ENCODE results near the gene MBOAT7. TPM values are rescaled to one million over a fixed set of nuclear protein-coding genes. Genes with fewer than 3 reads are reported as not detected.
"Not testable (repeated sequence)": the region's sequence is repeated elsewhere in the genome, so short reads cannot be mapped to it uniquely, and the experiment has no call there.

Gene MBOAT7
- total and polyA plus RNA-seq, 7 experiments from 2014 or later = 11.3 to 79.4 (median 34.5) TPM

DNA sequence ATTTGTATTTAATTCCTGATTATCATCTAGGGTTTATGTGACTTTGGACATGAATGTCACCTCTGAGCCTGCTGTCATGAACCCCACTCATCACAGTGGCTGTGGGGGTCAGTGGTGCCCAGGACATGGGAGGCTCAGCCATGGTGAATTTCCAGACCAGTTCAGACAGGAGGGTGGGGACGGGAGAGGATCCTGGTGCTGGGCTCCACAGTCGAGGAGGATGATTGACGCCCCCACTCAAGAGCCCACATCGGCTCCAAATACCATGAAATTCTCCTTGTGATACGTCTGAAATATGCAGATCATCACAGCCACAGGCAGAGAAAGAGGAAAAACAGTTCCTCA lies 34.5 kb upstream of the MBOAT7 start:
- H3K27ac Mint-ChIP-seq; H3K9me3 Mint-ChIP-seq; H3K4me3 Mint-ChIP-seq; H3K36me3 Mint-ChIP-seq; H3K4me1 ChIP-seq (ENCODE audit: control insufficient read depth in 2 of 2, insufficient read depth in 2 of 2, low read length in 2 of 2); ATAC-seq; CTCF ChIA-PET; H3K36me3 ChIP-seq (ENCODE audit: control insufficient read depth in 2 of 3, insufficient read depth in 3 of 3, low read length in 3 of 3); H3K27me3 ChIP-seq (ENCODE audit: control insufficient read depth in 2 of 2, insufficient read depth in 2 of 2, low read length in 2 of 2); H3K27ac ChIP-seq (ENCODE audit: low read depth, low read length); H3K9me3 ChIP-seq (ENCODE audit: control insufficient read depth in 2 of 3, low read length in 3 of 3); H3K4me1 Mint-ChIP-seq; H3K4me3 ChIP-seq (ENCODE audit: low read length); DNase-seq; POLR2A ChIA-PET: not testable (repeated sequence)
- H3K27me3 Mint-ChIP-seq = peaks cover 0 to 16% (median 5%) of the 10 kb centered on the region in 5 donors
- intact Hi-C loops (cut with micrococcal nuclease) = loop anchor here in 1 of 2 donors (2.0 kb wide), 1 partner anchor 21 kb away; no protein-coding TSS in a partner anchor

DNA sequence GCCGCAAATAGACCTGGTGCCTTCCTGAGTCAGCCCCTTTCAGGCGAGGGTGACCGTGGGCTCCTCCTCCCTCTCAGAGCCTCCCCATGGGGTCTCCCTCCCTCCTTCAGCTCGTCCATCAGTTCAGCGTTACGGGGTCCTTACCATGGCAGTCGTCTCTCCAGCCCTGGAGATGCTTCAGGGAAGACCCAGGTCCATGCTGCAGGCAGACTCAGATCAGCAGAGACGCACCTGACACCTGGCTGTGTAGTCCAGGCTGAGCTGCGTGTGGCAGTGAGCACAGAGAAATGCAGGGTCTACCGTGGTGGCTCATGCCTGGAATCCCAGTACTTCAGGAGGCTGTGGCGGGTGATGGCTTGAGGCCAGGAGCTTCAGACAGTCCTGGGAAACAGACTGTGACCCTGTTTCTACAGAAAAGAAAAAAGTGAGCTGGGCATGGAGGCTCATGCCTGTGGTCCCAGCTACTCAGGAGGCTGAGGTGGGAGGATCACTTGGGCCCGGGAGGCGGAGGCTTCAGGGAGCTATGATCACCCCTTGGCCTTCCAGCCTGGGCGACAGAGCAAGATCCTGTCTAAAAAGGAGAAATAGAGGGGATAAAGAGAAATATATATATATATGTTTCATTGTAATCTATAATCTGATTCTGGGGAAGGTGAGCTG lies 34.0 kb upstream of the MBOAT7 start:
- H3K4me1 ChIP-seq (ENCODE audit: control insufficient read depth in 2 of 2, insufficient read depth in 2 of 2, low read length in 2 of 2); H3K9me3 Mint-ChIP-seq; DNase-seq; POLR2A ChIA-PET; H3K27me3 ChIP-seq (ENCODE audit: control insufficient read depth in 2 of 2, insufficient read depth in 2 of 2, low read length in 2 of 2); CTCF ChIA-PET; H3K4me1 Mint-ChIP-seq; H3K4me3 ChIP-seq (ENCODE audit: low read length); H3K27ac ChIP-seq (ENCODE audit: low read depth, low read length); H3K9me3 ChIP-seq (ENCODE audit: control insufficient read depth in 2 of 3, low read length in 3 of 3); H3K36me3 ChIP-seq (ENCODE audit: control insufficient read depth in 2 of 3, insufficient read depth in 3 of 3, low read length in 3 of 3); ATAC-seq; H3K36me3 Mint-ChIP-seq: not testable (repeated sequence)
- Mint-ChIP-seq H3K27me3 (peaks cover 0 to 16% (median 3%) of the 10 kb centered on the region in 5 donors), H3K4me3 (peak overlapping the region in 1 of 10 donors; percentile 63), H3K27ac (peak overlapping the region in 1 of 9 donors; percentile 48)
- intact Hi-C loops (cut with micrococcal nuclease) = loop anchor here in 1 of 2 donors (2.0 kb wide), 1 partner anchor 21 kb away; no protein-coding TSS in a partner anchor

DNA sequence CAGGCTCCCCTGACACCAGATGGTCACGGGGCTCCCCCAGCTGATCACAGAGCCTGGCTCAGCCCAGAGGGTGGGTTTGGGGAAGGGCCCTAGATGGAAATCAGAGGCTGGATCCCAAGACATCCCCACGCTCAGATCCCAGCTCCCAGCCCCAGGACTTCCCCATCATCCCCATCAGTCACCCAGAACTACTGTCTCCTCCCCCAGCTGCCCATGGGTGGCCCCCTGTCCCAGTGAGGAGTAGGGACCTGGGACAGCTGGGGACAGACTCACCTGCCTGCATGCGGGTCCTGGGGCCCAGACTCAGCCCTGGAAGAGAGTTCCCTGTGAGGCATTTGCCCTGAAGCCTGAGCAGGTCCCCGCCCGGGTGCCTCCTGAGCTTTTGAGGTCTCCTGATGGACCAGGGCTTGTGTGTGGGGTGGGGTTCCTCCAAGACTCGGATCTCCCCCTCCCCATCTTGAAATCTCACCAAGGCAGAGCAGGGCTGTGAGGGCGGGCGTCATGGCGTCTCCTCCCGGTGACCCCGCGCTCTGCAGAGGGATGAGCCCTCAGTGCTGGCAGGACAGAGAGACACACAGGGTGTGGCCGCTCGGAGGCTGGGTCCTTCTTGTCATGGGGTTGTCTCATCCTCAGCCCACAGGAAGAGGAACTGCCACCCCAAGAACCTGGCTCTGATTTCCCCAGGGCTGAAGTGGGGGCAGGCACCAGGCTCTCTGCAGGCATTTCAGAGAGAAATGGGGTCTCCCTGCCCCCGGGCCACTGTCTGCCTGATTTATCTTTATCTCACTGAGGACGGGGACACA lies 33.3 kb upstream of the MBOAT7 start, which contains the start of gene LILRB3:
TSS of gene LILRB3 (minus strand) at position 534 of the 803 bp plus-strand sequence. CDS start at position 503, 31 bp downstream.
- H3K4me1 Mint-ChIP-seq; H3K4me3 ChIP-seq (ENCODE audit: low read length); H3K27ac ChIP-seq (ENCODE audit: low read depth, low read length); H3K4me1 ChIP-seq (ENCODE audit: control insufficient read depth in 2 of 2, insufficient read depth in 2 of 2, low read length in 2 of 2); H3K9me3 ChIP-seq (ENCODE audit: control insufficient read depth in 2 of 3, low read length in 3 of 3); H3K27me3 ChIP-seq (ENCODE audit: control insufficient read depth in 2 of 2, insufficient read depth in 2 of 2, low read length in 2 of 2); H3K9me3 Mint-ChIP-seq; H3K36me3 Mint-ChIP-seq; POLR2A ChIA-PET; CTCF ChIA-PET; DNase-seq; H3K36me3 ChIP-seq (ENCODE audit: control insufficient read depth in 2 of 3, insufficient read depth in 3 of 3, low read length in 3 of 3): not testable (repeated sequence)
- Mint-ChIP-seq H3K27ac (peak within 1 kb of the TSS in 2 of 9 donors; percentile 14 to 48), H3K27me3 (peaks cover 0 to 16% (median 1%) of the 10 kb centered on the region in 5 donors), H3K4me3 (peak within 1 kb of the TSS in 2 of 10 donors; percentile 25 to 63)
- intact Hi-C loops (cut with micrococcal nuclease) = loop anchor here in 1 of 2 donors (2.0 kb wide), 1 partner anchor 22 kb away; no protein-coding TSS in a partner anchor
- peak; percentile 90 for ATAC-seq

DNA sequence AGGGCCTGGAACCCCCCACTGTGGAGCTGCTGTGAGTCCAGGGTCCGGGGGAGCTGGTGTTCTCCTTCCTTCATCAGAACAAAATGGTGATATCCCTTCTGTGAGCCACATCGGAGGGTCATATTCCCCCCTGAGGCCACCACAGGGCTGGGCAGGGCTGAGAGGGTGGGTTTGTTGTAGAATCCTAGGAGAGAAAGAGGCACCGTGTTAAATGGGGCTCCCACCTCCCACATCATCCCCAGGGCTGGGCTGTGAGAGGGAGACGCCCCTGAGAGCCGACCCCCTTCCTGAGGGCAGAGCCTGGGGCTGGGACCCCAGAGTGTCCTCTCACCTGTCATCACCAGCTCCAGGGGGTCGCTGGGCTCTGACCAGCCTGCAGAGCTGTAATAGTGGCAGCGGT lies 32.6 kb upstream of the MBOAT7 start:
- H3K4me3 Mint-ChIP-seq; H3K36me3 Mint-ChIP-seq; H3K9me3 ChIP-seq (ENCODE audit: control insufficient read depth in 2 of 3, low read length in 3 of 3); H3K27me3 ChIP-seq (ENCODE audit: control insufficient read depth in 2 of 2, insufficient read depth in 2 of 2, low read length in 2 of 2); H3K36me3 ChIP-seq (ENCODE audit: control insufficient read depth in 2 of 3, insufficient read depth in 3 of 3, low read length in 3 of 3); H3K27ac Mint-ChIP-seq; H3K4me3 ChIP-seq (ENCODE audit: low read length); POLR2A ChIA-PET; H3K4me1 ChIP-seq (ENCODE audit: control insufficient read depth in 2 of 2, insufficient read depth in 2 of 2, low read length in 2 of 2); H3K4me1 Mint-ChIP-seq; ATAC-seq; H3K27ac ChIP-seq (ENCODE audit: low read depth, low read length); H3K9me3 Mint-ChIP-seq; DNase-seq: not testable (repeated sequence)
- peaks cover 0 to 16% (median 1%) of the 10 kb centered on the region in 5 donors for H3K27me3 Mint-ChIP-seq
- intact Hi-C loops (cut with micrococcal nuclease) = loop anchor here in 1 of 2 donors (2.0 kb wide), 1 partner anchor 23 kb away; no protein-coding TSS in a partner anchor
- CTCF ChIA-PET = interaction anchor here (0.6 kb wide), 1 partner anchor 797 kb away, joined by 3 read pairs; no protein-coding TSS in a partner anchor

DNA sequence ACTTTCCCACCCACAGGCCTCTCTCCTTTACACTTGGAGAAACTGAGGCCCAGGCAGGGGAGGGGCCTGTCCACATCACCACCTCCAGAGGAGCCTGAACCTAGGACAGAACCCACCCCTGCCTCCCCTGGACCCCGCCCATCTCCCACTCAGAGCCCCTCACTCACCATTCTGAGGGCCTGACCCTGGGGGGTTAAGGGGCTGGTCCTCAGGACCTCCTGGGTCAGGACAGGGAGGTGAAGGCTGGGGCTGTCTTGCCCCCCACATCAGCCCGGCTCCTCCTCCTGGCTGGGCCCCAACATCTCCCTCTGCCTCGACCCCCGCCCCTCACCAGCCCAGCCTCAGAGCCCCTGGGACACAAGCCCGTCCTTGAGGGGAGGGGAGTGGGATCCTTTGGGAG lies 30.3 kb upstream of the MBOAT7 start:
- H3K36me3 Mint-ChIP-seq; intact Hi-C loops (cut with micrococcal nuclease); H3K9me3 ChIP-seq (ENCODE audit: control insufficient read depth in 2 of 3, low read length in 3 of 3); H3K4me1 Mint-ChIP-seq; H3K27me3 ChIP-seq (ENCODE audit: control insufficient read depth in 2 of 2, insufficient read depth in 2 of 2, low read length in 2 of 2); CTCF ChIA-PET; H3K27ac Mint-ChIP-seq; H3K36me3 ChIP-seq (ENCODE audit: control insufficient read depth in 2 of 3, insufficient read depth in 3 of 3, low read length in 3 of 3); DNase-seq; H3K27ac ChIP-seq (ENCODE audit: low read depth, low read length); H3K9me3 Mint-ChIP-seq; H3K4me3 ChIP-seq (ENCODE audit: low read length); H3K4me3 Mint-ChIP-seq; H3K4me1 ChIP-seq (ENCODE audit: control insufficient read depth in 2 of 2, insufficient read depth in 2 of 2, low read length in 2 of 2); POLR2A ChIA-PET; ATAC-seq: not testable (repeated sequence)
- peaks cover 0 to 16% (median 1%) of the 10 kb centered on the region in 5 donors for H3K27me3 Mint-ChIP-seq

DNA sequence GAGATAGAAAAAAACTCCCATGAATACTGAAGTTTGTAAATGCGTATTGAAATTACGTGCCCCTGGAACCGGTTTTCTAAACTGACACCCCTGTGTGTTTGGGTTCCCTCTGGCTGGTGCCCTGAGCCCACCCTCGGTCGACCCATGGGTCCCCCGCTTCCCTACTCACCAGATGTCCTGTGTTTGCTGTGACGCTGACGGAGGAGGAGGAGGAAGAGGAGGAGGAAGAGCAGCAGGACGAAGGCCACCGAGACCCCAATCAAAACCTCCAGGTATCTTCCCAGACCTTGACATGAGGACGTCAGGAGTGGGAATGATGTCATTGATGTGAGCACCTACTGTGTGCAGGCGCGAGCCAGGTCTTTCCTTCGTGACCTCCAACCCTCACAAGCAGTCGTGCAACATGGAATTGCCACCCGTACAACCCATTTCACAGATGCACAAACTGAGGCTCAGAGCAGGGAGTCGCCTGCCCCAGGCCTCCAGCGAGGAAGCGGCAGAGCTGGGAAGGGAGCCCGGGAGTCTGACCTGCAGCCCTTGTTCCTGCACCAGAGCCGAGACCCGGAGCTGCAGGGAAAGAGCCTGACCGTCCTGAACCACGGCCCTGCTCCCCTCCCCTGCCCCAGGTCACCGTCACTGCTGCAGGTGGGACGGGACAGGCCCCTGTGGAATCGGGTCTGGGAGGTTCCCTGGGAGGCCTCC lies 29.7 kb upstream of the MBOAT7 start:
- Mint-ChIP-seq H3K9me3 (peaks cover 0 to 2% (median 0%) of the 10 kb centered on the region in 11 donors), H3K4me3 (no peak overlapping the region), H3K4me1 (peaks cover 0 to 10% (median 5%) of the 10 kb centered on the region in 7 donors), H3K27me3 (peaks cover 0 to 16% (median 1%) of the 10 kb centered on the region in 5 donors), H3K27ac (no peak overlapping the region), H3K36me3 (peaks cover 0 to 5% (median 0%) of the 10 kb centered on the region in 5 donors)
- Histone ChIP-seq H3K27me3 (ENCODE audit: control insufficient read depth in 2 of 2, insufficient read depth in 2 of 2, low read length in 2 of 2) (no peaks in the 10 kb centered on the region), H3K9me3 (ENCODE audit: control insufficient read depth in 2 of 3, low read length in 3 of 3) (no peaks in the 10 kb centered on the region), H3K4me1 (ENCODE audit: control insufficient read depth in 2 of 2, insufficient read depth in 2 of 2, low read length in 2 of 2) (no peaks in the 10 kb centered on the region), H3K27ac (ENCODE audit: low read depth, low read length) (no peak overlapping the region), H3K4me3 (ENCODE audit: low read length) (no peak overlapping the region), H3K36me3 (ENCODE audit: control insufficient read depth in 2 of 3, insufficient read depth in 3 of 3, low read length in 3 of 3) (no peaks in the 10 kb centered on the region)
- ATAC-seq = no peak
- ChIA-PET POLR2A (no interaction called here), CTCF (no interaction called here)
- DNase-seq = no peak
- intact Hi-C loops (cut with micrococcal nuclease) = no loop called here
